Amygdala (tissue), 56 donors: ENCODE measurements around the gene CYREN.
A peak's percentile ranks its signal among the peaks of the same experiment; 100 is the strongest.

ENCODE experiments used
- DNase-seq, 56 donors: peaks; one replicate each; lab custom pipeline; 2025; lab: John Stamatoyannopoulos, UW

CYREN gene

GRCh38 chr7:135170274-135170997 is at the start of gene CYREN:
CYREN (minus strand) TSS chr7:135170707; CDS start chr7:135168922, 1,785 bp downstream.
- peak; percentile 32 to 94 (median 87) for DNase-seq

GRCh38 chr7:135217645-135218509 is 47.4 kb upstream of the CYREN start:
- DNase-seq, result no peak

DNA sequence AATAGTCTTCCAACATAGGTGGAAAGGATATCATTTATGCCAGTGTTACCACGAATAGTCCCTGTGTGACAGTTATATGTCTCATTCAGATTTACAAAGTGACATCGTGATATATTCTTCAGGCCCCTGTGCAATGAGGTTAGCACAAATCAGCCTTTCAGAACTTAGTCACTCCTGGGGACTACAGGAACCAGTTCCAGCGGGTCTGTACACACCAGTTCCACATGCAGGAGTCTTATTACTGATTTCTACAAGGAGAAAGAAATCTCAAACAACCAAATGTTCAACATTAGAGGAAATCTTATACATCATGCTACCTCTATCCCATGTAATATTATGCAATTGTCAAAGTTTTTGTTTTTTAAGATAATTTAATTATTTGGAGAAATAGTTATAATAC is 45.2 kb upstream of the CYREN start:
- no peak for DNase-seq

- no peak for DNase-seq
Observed at GRCh38 chr7:135215180-135215579, 44.7 kb upstream of the CYREN start.

DNA sequence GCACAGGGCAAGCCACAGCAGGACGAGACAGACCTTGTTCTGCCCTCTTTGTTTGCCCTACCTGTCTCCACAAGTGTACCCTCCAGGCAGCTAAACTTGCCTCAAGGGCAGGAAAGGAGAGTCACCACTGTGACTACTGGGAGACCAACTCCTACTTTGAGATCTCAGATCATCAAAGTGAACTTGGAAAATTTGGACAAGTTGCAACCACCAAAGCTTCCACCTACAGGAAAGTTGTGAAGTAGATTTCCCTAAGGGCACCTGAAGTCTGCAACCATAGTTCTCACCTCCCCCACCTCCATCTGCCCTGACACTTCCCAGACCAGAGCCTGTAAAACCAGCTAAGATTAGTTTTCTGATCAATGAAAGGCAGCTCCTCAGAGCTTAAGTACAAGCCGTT is 43.3 kb upstream of the CYREN start:
- DNase-seq, result no peak

DNA sequence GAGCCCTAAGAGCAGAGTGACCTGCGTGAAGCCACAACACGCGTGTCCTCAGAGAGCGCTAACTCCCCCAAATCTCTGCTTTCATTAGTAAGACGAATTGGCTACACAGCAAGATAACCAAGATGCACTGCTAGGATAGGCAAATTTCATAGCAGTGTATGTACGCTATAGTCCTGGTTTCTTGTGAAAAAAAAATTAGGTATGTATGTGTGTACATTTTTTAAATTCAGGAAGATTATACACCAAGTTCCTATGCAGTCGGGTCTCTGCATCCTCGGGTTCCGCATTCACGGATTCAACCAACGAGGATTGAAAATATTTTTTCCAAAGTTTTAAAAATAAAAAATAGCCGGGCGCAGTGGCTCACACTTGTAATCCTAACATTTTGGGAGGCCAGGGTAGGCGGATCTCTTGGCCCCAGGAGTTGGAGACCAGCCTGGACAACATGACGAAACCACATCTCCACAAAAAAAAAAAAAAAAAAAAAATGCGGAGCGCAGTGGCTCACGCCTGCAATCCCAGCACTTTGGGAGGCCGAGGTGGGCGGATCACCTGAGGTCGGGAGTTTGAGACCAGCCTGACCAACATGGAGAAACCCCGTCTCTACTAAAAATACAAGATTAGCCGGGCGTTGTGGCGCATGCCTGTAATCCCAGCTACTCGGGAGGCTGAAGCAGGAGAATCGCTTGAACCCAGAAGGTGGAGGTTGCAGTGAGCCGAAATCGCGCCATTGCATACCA is 41.6 kb upstream of the CYREN start:
- DNase-seq, result peak in 1 of 56 donors; percentile 6

DNA sequence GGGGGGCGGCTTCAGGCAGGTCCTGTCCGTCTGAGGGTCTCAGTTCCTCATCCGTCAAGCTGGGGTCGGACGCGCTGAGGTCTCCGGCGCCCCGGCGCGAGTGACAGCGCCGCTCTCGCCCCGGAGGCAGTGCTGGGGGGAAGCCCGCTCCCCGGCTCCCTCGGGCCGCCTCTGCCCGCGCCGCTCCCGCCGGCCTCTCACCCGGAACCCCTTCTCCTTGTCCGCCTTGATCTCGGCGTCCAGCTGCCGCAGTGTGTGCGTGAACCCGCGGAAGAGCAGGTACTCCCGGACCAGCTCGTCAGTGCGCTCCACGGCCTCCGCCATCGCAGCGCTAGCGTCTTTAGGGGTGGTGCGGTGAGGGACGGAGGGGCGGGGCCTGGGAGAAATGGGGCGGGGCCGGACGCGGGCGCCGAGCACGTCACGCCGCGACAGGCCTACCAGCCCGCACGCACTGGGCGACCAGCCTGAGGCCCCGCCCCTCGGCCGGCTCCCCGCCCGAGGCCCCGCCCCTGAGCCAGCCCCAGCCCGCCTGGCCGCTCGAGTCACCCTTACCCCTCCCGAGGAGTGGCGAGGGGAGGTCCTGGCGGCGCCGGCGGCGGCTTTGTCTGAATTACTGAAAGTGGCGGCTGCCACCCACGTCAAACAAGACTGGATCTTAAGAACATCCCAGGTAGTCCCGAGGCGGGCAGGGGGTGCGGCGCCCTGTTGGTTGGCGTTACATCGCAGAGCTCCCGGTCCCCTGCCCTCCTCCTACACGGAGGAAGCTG is 40.9 kb upstream of the CYREN start, which contains the start of gene WDR91:
Gene WDR91 (minus strand): TSS at position 348 of the 767 bp plus-strand sequence. CDS start 24 bp downstream, at position 324.
- DNase-seq, result peak; percentile 74 to 98 (median 94)

DNA sequence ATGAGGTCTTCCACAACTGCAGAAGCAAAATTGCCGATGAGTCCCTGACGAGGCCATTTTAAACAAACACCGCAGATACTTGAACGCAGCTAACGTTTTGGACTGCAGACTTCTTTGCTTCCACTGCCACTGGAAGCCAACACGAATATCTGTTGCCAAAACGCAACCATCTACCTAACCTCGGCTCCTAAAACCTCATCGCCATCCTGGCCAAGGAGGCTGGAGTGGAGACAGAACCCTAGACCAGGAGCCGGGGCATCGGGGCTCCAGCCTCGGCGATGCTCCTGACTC is 40.3 kb upstream of the CYREN start:
- peak in 1 of 56 donors; percentile 56 for DNase-seq

DNA sequence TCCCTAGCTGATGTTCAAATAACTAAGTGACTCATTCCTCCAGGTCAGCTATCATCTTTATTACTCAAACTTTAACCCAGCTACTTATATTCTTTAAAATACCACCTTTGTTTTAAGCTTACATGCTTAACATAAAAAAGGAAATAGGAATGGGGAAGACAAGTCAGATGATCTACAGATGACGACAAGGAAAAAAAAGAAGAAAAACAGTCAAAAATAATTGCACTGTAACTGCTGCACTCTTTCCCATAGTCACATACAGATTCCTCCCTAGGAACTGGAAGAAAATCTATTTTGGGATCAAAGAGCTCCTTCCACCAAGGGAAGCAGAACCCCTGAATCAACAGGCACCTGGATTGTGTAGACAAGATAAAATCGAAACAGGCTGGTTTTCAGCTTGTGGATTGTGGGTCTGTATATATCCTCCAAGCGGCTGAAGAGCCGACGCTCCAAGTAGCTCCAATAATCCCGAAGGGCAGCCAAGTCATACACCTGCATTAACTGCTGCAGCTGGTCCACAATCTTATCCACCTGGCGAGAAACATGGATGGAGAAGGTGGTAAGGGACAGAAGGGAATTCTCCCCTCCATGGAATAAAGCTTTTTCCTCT is 38.8 kb upstream of the CYREN start:
- DNase-seq, result no peak

DNA sequence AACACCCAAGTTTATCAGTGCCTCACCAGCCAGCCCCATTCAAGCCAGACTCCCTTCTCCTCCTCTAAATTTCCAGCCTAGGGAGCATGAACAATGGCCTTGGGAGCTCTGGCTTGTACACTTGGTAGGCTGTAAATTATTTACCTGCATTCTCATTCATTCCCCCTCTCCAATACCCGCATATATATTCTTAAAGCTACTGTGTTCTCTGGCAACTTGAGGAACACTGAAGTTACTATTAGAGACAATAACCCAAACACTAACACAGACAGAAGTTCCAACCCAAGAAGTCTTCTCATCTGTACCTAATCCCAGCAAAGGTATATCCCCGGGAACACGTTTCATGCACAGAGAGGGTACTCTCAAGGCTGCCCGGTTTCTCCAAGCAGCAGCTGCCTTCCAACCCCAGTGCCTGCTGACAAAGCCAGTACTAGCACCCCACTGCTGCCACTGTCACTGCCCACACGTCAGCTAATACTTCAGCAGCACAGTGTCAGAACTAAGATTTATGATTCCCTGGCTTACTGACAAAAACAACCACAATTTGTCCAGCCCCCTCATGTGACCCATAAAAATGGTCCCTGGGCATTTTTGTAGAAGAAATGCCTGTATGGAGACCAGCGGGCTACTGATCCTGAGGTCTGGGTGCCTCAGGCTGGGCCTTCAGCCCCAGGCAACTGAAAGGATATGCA is 37.7 kb upstream of the CYREN start:
- DNase-seq, result no peak

DNA sequence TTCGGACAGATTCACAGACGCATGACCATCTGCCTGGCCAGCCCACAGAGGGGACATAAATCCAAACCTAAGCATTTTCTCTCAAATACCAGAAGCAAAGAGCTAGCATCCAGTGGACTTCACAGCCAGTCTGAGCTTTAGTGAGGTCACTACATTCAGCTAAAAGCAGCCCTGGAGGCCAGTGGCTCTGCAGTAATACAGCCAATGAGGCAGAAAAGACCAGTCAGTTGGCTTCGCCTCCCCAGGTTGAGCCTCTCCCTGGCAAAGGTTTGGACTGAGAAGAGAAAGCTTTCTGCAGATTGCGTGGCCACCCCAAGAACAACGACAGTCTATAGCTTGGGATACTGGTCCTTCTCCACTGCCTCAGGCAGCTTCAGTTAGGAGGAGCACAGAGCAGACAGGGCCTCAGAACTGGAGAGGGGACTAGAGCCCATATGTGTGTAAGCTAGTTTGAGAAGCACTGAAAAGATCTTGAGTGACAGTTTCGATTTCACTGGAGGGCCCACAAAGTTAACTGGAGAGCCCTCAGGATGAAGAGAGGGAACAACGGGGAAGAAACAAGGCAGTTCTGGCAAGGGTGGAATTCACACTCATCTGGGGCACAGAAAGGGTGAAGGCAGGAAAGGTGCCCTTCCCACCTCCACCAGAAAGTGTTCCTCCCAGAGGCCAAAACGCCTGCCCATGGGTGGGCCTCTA is 37.0 kb upstream of the CYREN start:
- no peak for DNase-seq

- DNase-seq, result no peak
Observed at GRCh38 chr7:135206941-135207391, 36.5 kb upstream of the CYREN start.

DNA sequence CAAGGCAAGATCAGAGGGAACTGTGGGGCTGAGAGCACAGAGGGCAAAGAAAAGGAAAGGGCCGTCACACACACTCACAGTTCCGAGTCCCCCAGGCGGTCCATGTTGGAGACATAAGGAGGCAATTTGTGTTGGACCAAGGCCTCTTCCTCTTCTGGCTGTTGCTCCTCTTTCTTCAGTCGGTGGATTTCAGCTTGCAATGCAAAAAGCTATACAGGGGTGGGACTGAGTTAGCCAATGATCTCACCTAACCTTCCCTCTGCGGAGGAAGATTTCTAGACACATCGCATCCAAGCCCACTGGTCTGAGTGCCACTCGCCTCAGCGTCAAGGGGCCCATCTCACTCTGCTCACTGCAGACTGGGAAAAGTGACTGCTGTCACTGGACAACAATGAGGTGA is 35.3 kb upstream of the CYREN start:
- peak in 2 of 56 donors; percentile 24 to 25 for DNase-seq

DNA sequence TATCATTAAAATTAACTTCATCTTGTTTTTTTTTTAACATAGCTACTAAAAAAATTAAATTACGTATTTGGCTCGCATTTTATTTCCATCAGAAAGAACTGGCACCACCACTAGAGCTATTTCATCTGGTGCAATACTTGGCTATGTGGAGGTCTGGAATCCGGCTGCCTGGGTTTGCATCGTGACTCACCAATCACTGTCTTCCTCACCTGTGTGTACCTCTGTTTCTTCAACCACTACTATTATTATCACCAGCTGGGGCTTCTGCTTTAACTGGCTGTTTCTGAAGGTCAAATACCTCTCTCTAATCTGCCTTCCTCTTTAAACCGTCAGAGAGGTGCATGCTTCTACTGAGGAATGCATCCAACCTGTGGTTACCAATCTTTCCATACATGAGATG is 34.4 kb upstream of the CYREN start:
- no peak for DNase-seq

GRCh38 chr7:135204341-135204749 is 33.8 kb upstream of the CYREN start:
- no peak for DNase-seq

- no peak for DNase-seq
Observed at GRCh38 chr7:135201350-135201749, 30.8 kb upstream of the CYREN start.

DNA sequence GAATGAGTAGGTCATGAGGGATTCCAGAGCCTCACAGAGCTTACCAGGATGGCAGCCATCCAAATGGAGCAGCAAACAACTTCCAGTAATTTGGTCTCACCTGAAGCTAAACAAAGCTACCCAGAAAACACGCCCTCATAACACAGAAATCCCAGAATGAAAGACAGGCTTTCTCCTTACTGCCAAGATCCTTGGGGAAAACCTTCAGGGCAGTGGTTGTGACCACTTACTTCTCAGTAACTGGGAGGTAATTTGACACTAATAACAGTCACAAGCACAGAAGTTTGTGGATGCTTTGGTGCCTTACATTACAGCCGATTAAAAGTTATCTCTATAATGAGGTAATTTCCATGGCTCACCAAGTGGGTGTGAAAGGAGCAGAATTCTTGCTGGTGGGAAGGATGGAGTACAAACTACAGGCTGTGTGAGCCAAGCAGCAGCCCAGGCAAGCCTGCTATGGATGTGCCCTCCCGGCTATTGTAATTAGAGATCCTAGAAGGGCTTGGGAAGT is 30.4 kb upstream of the CYREN start:
- no peak for DNase-seq

DNA sequence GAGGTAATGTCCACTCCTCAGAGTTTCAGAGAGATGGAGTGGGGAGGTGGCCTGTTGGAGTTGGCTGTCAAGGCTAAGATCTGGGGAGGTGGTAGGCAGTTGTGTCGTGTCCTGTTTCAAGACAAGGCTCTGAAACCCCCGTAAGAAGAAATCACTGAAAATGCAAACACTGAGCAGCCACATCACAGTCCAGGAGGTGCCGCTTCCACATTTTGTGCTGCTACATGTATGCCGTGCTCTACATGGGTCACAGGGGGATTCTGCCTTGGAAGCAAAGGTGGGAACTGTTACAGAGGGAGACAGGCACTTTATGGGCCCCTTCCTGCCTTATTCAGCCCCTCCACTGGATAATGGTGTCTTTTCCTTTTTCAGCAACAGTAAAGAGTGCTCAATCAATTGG is 28.9 kb upstream of the CYREN start:
- no peak for DNase-seq
